Thyroid gland (tissue), 4 donors: ENCODE data around the gene ASF1B.

ENCODE experiments used
- POLR2A ChIP-seq, 2 donors: fragments of 450-650 bp; IDR thresholded peaks; one replicate each; pipeline ENCODE4 v1.6.1; 2017; ENCODE audit warnings: antibody characterized with exemption in 2 of 2, mild to moderate bottlenecking in 2 of 2, moderate library complexity in 1 of 2
- TF ChIP-seq, protein P1 (sequence below), 6 experiments: fragments of 200-600 bp in 3 of 6; fragments of 450-650 bp in 3 of 6; sonication (generic) in 3 of 6; IDR thresholded peaks; one replicate each; pipeline ENCODE4 v1.5.1; 2016 to 2019; ENCODE audit warnings: antibody characterized with exemption in 6 of 6, mild to moderate bottlenecking in 2 of 6, inconsistent platforms in 1 of 6, moderate library complexity in 1 of 6

DNA sequence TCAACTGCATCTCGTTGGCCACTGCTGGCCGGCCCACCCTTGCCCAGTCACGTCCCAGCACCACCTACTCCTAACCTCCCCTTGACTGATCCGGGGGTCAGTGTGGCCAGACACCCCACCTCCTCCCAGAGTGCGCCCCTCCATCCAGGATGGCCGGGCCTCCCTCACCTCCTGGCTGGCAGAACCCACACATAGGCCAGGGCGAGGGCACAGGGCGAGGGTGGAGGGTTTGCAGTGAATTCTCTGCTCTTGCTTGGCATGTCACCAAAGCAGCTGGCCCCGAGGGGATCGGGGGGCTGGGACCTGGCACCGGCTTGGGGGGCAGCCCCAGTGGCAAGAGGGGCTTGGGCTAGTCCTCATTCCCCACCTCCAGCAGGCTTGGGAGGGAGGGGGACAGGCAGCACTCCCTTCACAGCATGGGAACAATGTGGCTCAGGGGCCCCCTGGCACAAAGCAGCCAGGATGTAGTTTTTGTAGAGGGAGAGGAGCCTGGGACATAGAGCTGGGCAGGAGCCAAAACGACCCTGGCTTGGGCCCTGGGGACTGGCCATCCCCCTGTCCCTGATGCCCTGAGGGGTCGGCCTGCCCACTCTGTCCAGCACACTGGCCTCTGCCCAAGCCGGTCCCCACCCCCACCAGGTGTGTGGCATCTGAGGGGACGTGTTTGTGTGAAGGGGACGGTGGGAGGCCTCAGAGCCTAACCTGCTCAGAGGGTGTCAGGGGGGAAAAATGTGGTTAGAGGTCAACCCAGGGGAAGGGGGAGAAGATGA is 28.5 kb upstream of the ASF1B start:
- TF ChIP-seq, protein P1, sequence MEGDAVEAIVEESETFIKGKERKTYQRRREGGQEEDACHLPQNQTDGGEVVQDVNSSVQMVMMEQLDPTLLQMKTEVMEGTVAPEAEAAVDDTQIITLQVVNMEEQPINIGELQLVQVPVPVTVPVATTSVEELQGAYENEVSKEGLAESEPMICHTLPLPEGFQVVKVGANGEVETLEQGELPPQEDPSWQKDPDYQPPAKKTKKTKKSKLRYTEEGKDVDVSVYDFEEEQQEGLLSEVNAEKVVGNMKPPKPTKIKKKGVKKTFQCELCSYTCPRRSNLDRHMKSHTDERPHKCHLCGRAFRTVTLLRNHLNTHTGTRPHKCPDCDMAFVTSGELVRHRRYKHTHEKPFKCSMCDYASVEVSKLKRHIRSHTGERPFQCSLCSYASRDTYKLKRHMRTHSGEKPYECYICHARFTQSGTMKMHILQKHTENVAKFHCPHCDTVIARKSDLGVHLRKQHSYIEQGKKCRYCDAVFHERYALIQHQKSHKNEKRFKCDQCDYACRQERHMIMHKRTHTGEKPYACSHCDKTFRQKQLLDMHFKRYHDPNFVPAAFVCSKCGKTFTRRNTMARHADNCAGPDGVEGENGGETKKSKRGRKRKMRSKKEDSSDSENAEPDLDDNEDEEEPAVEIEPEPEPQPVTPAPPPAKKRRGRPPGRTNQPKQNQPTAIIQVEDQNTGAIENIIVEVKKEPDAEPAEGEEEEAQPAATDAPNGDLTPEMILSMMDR (IDR thresholded peaks at IDR 0.05), result no peak
- TF ChIP-seq POLR2A (IDR thresholded peaks at IDR 0.05), result no peak
